K562 (cell line): Measurements from ENCODE around the gene MEGF9. TPM values are rescaled to one million over a fixed set of nuclear protein-coding genes. Genes with fewer than 3 reads are reported as not detected.

Experiments used
- ARNT ChIP-seq, 2 experiments: fragments of 450-650 bp; IDR thresholded peaks; 2 replicates each; pipeline ENCODE4 v1.6.1; 2016; ENCODE audit warnings: mild to moderate bottlenecking in 1 of 2
- CBFB ChIP-seq: sonication (generic); formaldehyde crosslinking; IDR thresholded peaks from 2 replicates; pipeline ENCODE4 v1.4.0; 2020; ENCODE audit warnings: mild to moderate bottlenecking, missing genetic modification reagents
- CTBP1 ChIP-seq: fragments of 450-650 bp; IDR thresholded peaks from 2 replicates; pipeline ENCODE4 v1.6.1; 2016; ENCODE audit warnings: borderline replicate concordance
- ELK1 ChIP-seq: sonication (generic); formaldehyde crosslinking; IDR thresholded peaks from 2 replicates; pipeline ENCODE4 v1.8.1; 2022; ENCODE audit warnings: missing genetic modification reagents
- ETS2 ChIP-seq: IDR thresholded peaks from 2 replicates; pipeline ENCODE4 v1.6.1; 2016; ENCODE audit warnings: borderline replicate concordance, missing genetic modification characterization, mild to moderate bottlenecking, moderate library complexity, missing compliant biosample characterization; ENCODE audit not compliant: poor library complexity, severe bottlenecking
- EWSR1 ChIP-seq: fragments of 450-650 bp; IDR thresholded peaks from 2 replicates; pipeline ENCODE4 v1.6.1; 2018; ENCODE audit warnings: borderline replicate concordance, mild to moderate bottlenecking, low read depth, moderate library complexity; ENCODE audit not compliant: partially characterized antibody
- FOSL1 ChIP-seq: fragments of 200-800 bp; sonication (Bioruptor generic); conservative IDR thresholded peaks from 2 replicates; pipeline ENCODE4 v1.6.1; 2016; ENCODE audit warnings: missing genetic modification characterization, missing compliant biosample characterization
- KAT7 ChIP-seq: sonication (generic); formaldehyde crosslinking; IDR thresholded peaks from 2 replicates; pipeline ENCODE4 v1.8.0; 2022; ENCODE audit warnings: missing genetic modification reagents, mild to moderate bottlenecking, borderline replicate concordance
- MYNN ChIP-seq, 2 experiments: sonication (generic); formaldehyde crosslinking in 1 of 2; IDR thresholded peaks; 2 replicates each; pipeline versions ENCODE4 v1.5.0 to v1.6.1; 2016 to 2020; ENCODE audit warnings: antibody characterized with exemption in 1 of 2, missing genetic modification reagents in 1 of 2
- RBM22 ChIP-seq: fragments of 200-400 bp; formaldehyde crosslinking; IDR thresholded peaks from 2 replicates; pipeline ENCODE4 v1.6.1; 2018; ENCODE audit warnings: low read length, low read depth; ENCODE audit not compliant: poor library complexity, severe bottlenecking
- SMARCB1 ChIP-seq: IDR thresholded peaks from 2 replicates; pipeline ENCODE4 v1.6.1; 2011; ENCODE audit warnings: improper control_type of control experiment, low read depth; ENCODE audit not compliant: insufficient read length
- TFAM ChIP-seq: fragments of 250-450 bp; sonication (Bioruptor Pico); conservative IDR thresholded peaks from 2 replicates; pipeline ENCODE4 v1.5.0; 2021; ENCODE audit warnings: mild to moderate bottlenecking, moderate library complexity
- ZFP1 ChIP-seq: fragments of 450-650 bp; formaldehyde crosslinking; IDR thresholded peaks from 2 replicates; pipeline ENCODE4 v1.4.0; 2020; ENCODE audit warnings: mild to moderate bottlenecking, mixed read lengths
- polyA plus RNA-seq, 8 experiments: library from polyadenylated mRNA; depleted of rRNA in 4 of 8; stranded (reverse) in 5 of 8; unstranded in 3 of 8; fragments of >200 nt; fragmentation: Nextera tagmentation in 2 of 8; fragmentation: Illumina TruSeq in 1 of 8; extraction: Ambion mirVana in 2 of 8; extraction: Trizol in 1 of 8; gene quantifications; 2 replicates each; pipeline versions ENCODE4 v1.2.1 to v1.2.3, GENCODE V29; 2011 to 2014; ENCODE audit warnings: inconsistent platforms in 1 of 8, missing spikeins in 1 of 8
- total RNA-seq, 7 experiments: library from RNA; depleted of rRNA in 6 of 7; stranded (reverse); fragments of >200 nt in 6 of 7; fragmentation: Illumina TruSeq in 2 of 7; extraction: Trizol in 2 of 7; gene quantifications; 2 replicates each; pipeline versions ENCODE4 v1.2.1 to v1.2.3, GENCODE V29; 2011 to 2021; ENCODE audit warnings: low replicate concordance in 1 of 7
- TF ChIP-seq, protein P1 (sequence below): sonication (generic); formaldehyde crosslinking; IDR thresholded peaks from 2 replicates; pipeline ENCODE4 v1.8.0; 2023; ENCODE audit warnings: mild to moderate bottlenecking, missing genetic modification reagents
- TF ChIP-seq, protein P2 (sequence below), 2 experiments: fragments of 450-650 bp; formaldehyde crosslinking in 1 of 2; IDR thresholded peaks; 2 replicates each; pipeline versions ENCODE4 v1.4.0 to v1.6.1; 2014 to 2020; ENCODE audit warnings: mild to moderate bottlenecking in 2 of 2, borderline replicate concordance in 1 of 2, low read depth in 1 of 2

The MEGF9 gene
- total and polyA plus RNA-seq, 9 of the 15 experiments (the other 6 are each of a cell fraction or from before 2014, with no cell fraction given) = 2.1 to 6.2 (median 3.8) TPM

- TF ChIP-seq CBFB (CRISPR knock-in tag) (no peak), MYNN (IDR thresholded peaks at IDR 0.05) (no peak), MYNN (CRISPR knock-in tag; IDR thresholded peaks at IDR 0.05) (no peak), TFAM (no peak), FOSL1 (no peak), EWSR1 (no peak), ETS2 (no peak), ZFP1 (CRISPR knock-in tag) (no peak), SMARCB1 (no peak), CTBP1 (0 out of 2 replicates have a peak, but pooled peaks have one; percentile 19), RBM22 (no peak), KAT7 (CRISPR knock-in tag) (no peak), ELK1 (CRISPR knock-in tag) (no peak), ARNT (IDR thresholded peaks at IDR 0.05) (no peak)
- TF ChIP-seq, protein P1, sequence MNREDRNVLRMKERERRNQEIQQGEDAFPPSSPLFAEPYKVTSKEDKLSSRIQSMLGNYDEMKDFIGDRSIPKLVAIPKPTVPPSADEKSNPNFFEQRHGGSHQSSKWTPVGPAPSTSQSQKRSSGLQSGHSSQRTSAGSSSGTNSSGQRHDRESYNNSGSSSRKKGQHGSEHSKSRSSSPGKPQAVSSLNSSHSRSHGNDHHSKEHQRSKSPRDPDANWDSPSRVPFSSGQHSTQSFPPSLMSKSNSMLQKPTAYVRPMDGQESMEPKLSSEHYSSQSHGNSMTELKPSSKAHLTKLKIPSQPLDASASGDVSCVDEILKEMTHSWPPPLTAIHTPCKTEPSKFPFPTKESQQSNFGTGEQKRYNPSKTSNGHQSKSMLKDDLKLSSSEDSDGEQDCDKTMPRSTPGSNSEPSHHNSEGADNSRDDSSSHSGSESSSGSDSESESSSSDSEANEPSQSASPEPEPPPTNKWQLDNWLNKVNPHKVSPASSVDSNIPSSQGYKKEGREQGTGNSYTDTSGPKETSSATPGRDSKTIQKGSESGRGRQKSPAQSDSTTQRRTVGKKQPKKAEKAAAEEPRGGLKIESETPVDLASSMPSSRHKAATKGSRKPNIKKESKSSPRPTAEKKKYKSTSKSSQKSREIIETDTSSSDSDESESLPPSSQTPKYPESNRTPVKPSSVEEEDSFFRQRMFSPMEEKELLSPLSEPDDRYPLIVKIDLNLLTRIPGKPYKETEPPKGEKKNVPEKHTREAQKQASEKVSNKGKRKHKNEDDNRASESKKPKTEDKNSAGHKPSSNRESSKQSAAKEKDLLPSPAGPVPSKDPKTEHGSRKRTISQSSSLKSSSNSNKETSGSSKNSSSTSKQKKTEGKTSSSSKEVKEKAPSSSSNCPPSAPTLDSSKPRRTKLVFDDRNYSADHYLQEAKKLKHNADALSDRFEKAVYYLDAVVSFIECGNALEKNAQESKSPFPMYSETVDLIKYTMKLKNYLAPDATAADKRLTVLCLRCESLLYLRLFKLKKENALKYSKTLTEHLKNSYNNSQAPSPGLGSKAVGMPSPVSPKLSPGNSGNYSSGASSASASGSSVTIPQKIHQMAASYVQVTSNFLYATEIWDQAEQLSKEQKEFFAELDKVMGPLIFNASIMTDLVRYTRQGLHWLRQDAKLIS (CRISPR knock-in tag) = no peak
- TF ChIP-seq, protein P2, sequence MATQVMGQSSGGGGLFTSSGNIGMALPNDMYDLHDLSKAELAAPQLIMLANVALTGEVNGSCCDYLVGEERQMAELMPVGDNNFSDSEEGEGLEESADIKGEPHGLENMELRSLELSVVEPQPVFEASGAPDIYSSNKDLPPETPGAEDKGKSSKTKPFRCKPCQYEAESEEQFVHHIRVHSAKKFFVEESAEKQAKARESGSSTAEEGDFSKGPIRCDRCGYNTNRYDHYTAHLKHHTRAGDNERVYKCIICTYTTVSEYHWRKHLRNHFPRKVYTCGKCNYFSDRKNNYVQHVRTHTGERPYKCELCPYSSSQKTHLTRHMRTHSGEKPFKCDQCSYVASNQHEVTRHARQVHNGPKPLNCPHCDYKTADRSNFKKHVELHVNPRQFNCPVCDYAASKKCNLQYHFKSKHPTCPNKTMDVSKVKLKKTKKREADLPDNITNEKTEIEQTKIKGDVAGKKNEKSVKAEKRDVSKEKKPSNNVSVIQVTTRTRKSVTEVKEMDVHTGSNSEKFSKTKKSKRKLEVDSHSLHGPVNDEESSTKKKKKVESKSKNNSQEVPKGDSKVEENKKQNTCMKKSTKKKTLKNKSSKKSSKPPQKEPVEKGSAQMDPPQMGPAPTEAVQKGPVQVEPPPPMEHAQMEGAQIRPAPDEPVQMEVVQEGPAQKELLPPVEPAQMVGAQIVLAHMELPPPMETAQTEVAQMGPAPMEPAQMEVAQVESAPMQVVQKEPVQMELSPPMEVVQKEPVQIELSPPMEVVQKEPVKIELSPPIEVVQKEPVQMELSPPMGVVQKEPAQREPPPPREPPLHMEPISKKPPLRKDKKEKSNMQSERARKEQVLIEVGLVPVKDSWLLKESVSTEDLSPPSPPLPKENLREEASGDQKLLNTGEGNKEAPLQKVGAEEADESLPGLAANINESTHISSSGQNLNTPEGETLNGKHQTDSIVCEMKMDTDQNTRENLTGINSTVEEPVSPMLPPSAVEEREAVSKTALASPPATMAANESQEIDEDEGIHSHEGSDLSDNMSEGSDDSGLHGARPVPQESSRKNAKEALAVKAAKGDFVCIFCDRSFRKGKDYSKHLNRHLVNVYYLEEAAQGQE (IDR thresholded peaks at IDR 0.05; ENCODE audit: borderline replicate concordance) = peak; percentile 75; the same call in 1 of the 2 replicates
- TF ChIP-seq, protein P2 (CRISPR knock-in tag; IDR thresholded peaks at IDR 0.05; ENCODE audit: low read depth) = no peak
Measured at GRCh38 chr9:120742951-120743416, 28.7 kb upstream of the MEGF9 start (continued).
